GM23338 (cell line): Measurements from ENCODE around the gene OFD1. TPM values are rescaled to one million over a fixed set of nuclear protein-coding genes. Genes with fewer than 3 reads are reported as not detected.
A peak's percentile ranks its signal among the peaks of the same experiment; 100 is the strongest.

ENCODE experiments used
- ATAC-seq: fragments of 200-7000 bp; cut with Tn5 transposase; 3 replicates; pipeline ENCODE4 v1.9.1; 2020
- DNase-seq: peaks from one replicate; pipeline ENCODE4 v3.0.0-alpha.2; 2015; ENCODE audit warnings: low spot score
- H2AFZ ChIP-seq: fragments of 200-600 bp; sonication (generic); 2 replicates; pipeline ENCODE4 v1.8.0; 2016; ENCODE audit warnings: antibody characterized with exemption, mild to moderate bottlenecking, moderate library complexity
- H3F3A ChIP-seq: fragments of 200-600 bp; sonication (generic); replicated peaks from 2 replicates; pipeline ENCODE4 v1.8.0; 2017; ENCODE audit warnings: antibody characterized with exemption, mixed run types, low read depth
- H3K27ac ChIP-seq: fragments of 200-600 bp; sonication (generic); 2 replicates; pipeline ENCODE4 v1.6.1; 2016; ENCODE audit warnings: low read depth
- H3K27me3 ChIP-seq: fragments of 200-600 bp; sonication (generic); 2 replicates; pipeline ENCODE4 v1.8.0; 2016; ENCODE audit warnings: mild to moderate bottlenecking, mixed run types, moderate library complexity; ENCODE audit not compliant: insufficient read depth
- H3K36me3 ChIP-seq: fragments of 200-600 bp; sonication (generic); 2 replicates; pipeline ENCODE4 v1.8.0; 2016; ENCODE audit warnings: mild to moderate bottlenecking; ENCODE audit not compliant: insufficient read depth
- H3K4me1 ChIP-seq: fragments of 200-600 bp; sonication (generic); 2 replicates; pipeline ENCODE4 v1.8.0; 2016; ENCODE audit warnings: mild to moderate bottlenecking, moderate library complexity; ENCODE audit not compliant: insufficient read depth
- H3K4me2 ChIP-seq: fragments of 200-600 bp; sonication (generic); 2 replicates; pipeline ENCODE4 v1.7.1; 2017; ENCODE audit warnings: mixed run types
- H3K4me3 ChIP-seq: fragments of 200-600 bp; sonication (generic); 2 replicates; pipeline ENCODE4 v1.6.1; 2016; ENCODE audit warnings: mixed run types
- H3K79me2 ChIP-seq: fragments of 200-600 bp; sonication (generic); replicated peaks from 2 replicates; pipeline ENCODE4 v1.8.0; 2017; ENCODE audit warnings: mild to moderate bottlenecking; ENCODE audit not compliant: insufficient read depth
- H3K9me2 ChIP-seq: fragments of 200-600 bp; sonication (generic); 2 replicates; pipeline ENCODE4 v1.8.0; 2017; ENCODE audit not compliant: insufficient read depth
- H4K20me1 ChIP-seq: fragments of 200-600 bp; sonication (generic); replicated peaks from 2 replicates; pipeline ENCODE4 v1.8.0; 2017; ENCODE audit warnings: mild to moderate bottlenecking; ENCODE audit not compliant: insufficient read depth
- H3K27ac Mint-ChIP-seq: 2 replicates; pipeline ENCODE4 v1.8.0; 2020; ENCODE audit warnings: inconsistent platforms, mild to moderate bottlenecking, moderate library complexity, mixed read lengths
- H3K27me3 Mint-ChIP-seq: 3 replicates; pipeline ENCODE4 v1.8.0; 2022; ENCODE audit warnings: low read depth, mild to moderate bottlenecking, moderate library complexity, mixed read lengths, inconsistent platforms; ENCODE audit not compliant: insufficient read depth, poor library complexity
- H3K36me3 Mint-ChIP-seq: 3 replicates; pipeline ENCODE4 v1.8.0; 2021; ENCODE audit warnings: low read depth, mild to moderate bottlenecking, inconsistent platforms, moderate library complexity, mixed read lengths
- H3K4me1 Mint-ChIP-seq: 3 replicates; pipeline ENCODE4 v1.8.0; 2020; ENCODE audit warnings: mild to moderate bottlenecking, inconsistent platforms, mixed read lengths
- H3K4me3 Mint-ChIP-seq: 3 replicates; pipeline ENCODE4 v1.8.0; 2021; ENCODE audit warnings: moderate library complexity, mild to moderate bottlenecking, inconsistent platforms, mixed read lengths
- H3K9me3 Mint-ChIP-seq: 3 replicates; pipeline ENCODE4 v1.8.0; 2020; ENCODE audit warnings: moderate library complexity, mild to moderate bottlenecking, inconsistent platforms, mixed read lengths
- CTCF ChIP-seq, 2 experiments: fragments of 200-600 bp in 1 of 2; sonication (generic) in 1 of 2; conservative IDR thresholded peaks; 2 replicates each; pipeline versions ENCODE4 v1.5.1 to v1.6.1; 2016 to 2017; ENCODE audit warnings: antibody characterized with exemption in 2 of 2, low read depth in 2 of 2, mild to moderate bottlenecking in 2 of 2, moderate library complexity in 1 of 2
- ETS1 ChIP-seq: IDR thresholded peaks from 2 replicates; pipeline ENCODE4 v1.6.1; 2016; ENCODE audit warnings: antibody characterized with exemption
- EZH2 ChIP-seq: fragments of 200-600 bp; sonication (generic); IDR thresholded peaks from one replicate; pipeline ENCODE4 v1.8.0; 2017; ENCODE audit warnings: antibody characterized with exemption, mild to moderate bottlenecking, low read depth; ENCODE audit not compliant: unreplicated experiment
- EZH2phosphoT487 ChIP-seq: fragments of 200-600 bp; sonication (generic); IDR thresholded peaks from one replicate; pipeline ENCODE4 v1.8.1; 2018; ENCODE audit warnings: antibody characterized with exemption; ENCODE audit not compliant: unreplicated experiment
- JUNB ChIP-seq: IDR thresholded peaks from one replicate; pipeline ENCODE4 v1.6.1; 2016; ENCODE audit warnings: antibody characterized with exemption; ENCODE audit not compliant: unreplicated experiment
- NANOG ChIP-seq: IDR thresholded peaks from 2 replicates; pipeline ENCODE4 v1.6.1; 2016; ENCODE audit warnings: antibody characterized with exemption, borderline replicate concordance
- REST ChIP-seq: IDR thresholded peaks from one replicate; pipeline ENCODE4 v1.6.1; 2018; ENCODE audit warnings: antibody characterized with exemption; ENCODE audit not compliant: unreplicated experiment
- STAT1 ChIP-seq: IDR thresholded peaks from one replicate; pipeline ENCODE4 v1.6.1; 2016; ENCODE audit warnings: antibody characterized with exemption; ENCODE audit not compliant: unreplicated experiment
- ZNF114 ChIP-seq: fragments of 250-450 bp; sonication (Bioruptor Pico); IDR thresholded peaks from 2 replicates; pipeline ENCODE4 v1.5.0; 2020; ENCODE audit warnings: mild to moderate bottlenecking, moderate library complexity
- ZNF331 ChIP-seq: fragments of 250-450 bp; sonication (Bioruptor Pico); IDR thresholded peaks from 2 replicates; pipeline ENCODE4 v1.5.0; 2020; ENCODE audit warnings: low read depth, mild to moderate bottlenecking, moderate library complexity
- polyA plus RNA-seq: library from polyadenylated mRNA; unstranded; fragments of >200 nt; fragmentation: Nextera tagmentation; extraction: Ambion mirVana; gene quantifications from 2 replicates; pipeline ENCODE4 v1.2.1, GENCODE V29; 2016
- total RNA-seq: library from RNA; depleted of rRNA; stranded (reverse); fragments of >200 nt; shearing (Covaris generic); gene quantifications from 2 replicates; pipeline ENCODE4 v1.2.3, GENCODE V29; 2014

Gene OFD1
- total and polyA plus RNA-seq, 2 experiments from 2014 or later = 21.2 to 55.0 TPM

- H3K4me3 ChIP-seq = no peak overlapping the region
- no peak overlapping the region for H3K27ac ChIP-seq
- H3K9me2 ChIP-seq = no peaks in the 10 kb centered on the region
- no peaks in the 10 kb centered on the region for H4K20me1 ChIP-seq
- ATAC-seq = no peak
- Mint-ChIP-seq H3K9me3 (no peaks in the 10 kb centered on the region), H3K4me3 (no peak overlapping the region), H3K4me1 (peaks cover 29% of the 10 kb centered on the region), H3K27ac (no peak overlapping the region; the same call in 1 of the 2 replicates), H3K36me3 (peaks cover 10% of the 10 kb centered on the region; the same call in 2 of the 3 replicates), H3K27me3 (peaks cover 5% of the 10 kb centered on the region)
- H3K36me3 ChIP-seq = no peaks in the 10 kb centered on the region
- no peak overlapping the region for H2AFZ ChIP-seq
- H3K4me1 ChIP-seq = 0 out of 2 replicates have a peak, but pooled peaks cover 6% of the 10 kb centered on the region
- H3F3A ChIP-seq = no peaks in the 10 kb centered on the region
- H3K79me2 ChIP-seq = peaks cover 9% of the 10 kb centered on the region; the same call in 1 of the 2 replicates
- no peaks in the 10 kb centered on the region for H3K27me3 ChIP-seq
- 0 out of 2 replicates have a peak overlapping the region, but pooled peaks have one; percentile 20 for H3K4me2 ChIP-seq
- no peak for TF ChIP-seq REST
- no peak for TF ChIP-seq EZH2
- TF ChIP-seq JUNB = no peak
- no peak for TF ChIP-seq ZNF114
- TF ChIP-seq NANOG = no peak
- no peak for TF ChIP-seq ETS1
- TF ChIP-seq ZNF331 (CRISPR knock-in tag) = no peak
- TF ChIP-seq CTCF (conservative IDR thresholded peaks at IDR 0.05; ENCODE audit: low read depth in 2 of 2) = no peak
- no peak for DNase-seq
These were observed 59.3 kb downstream of the OFD1 start for GRCh38 chrX:13793897-13794296.

- H3K4me1 ChIP-seq = 0 out of 2 replicates have a peak, but pooled peaks cover 6% of the 10 kb centered on the region
- Mint-ChIP-seq H3K9me3 (no peaks in the 10 kb centered on the region), H3K36me3 (peaks cover 10% of the 10 kb centered on the region; the same call in 2 of the 3 replicates), H3K27ac (no peak overlapping the region), H3K4me3 (no peak overlapping the region), H3K4me1 (peaks cover 29% of the 10 kb centered on the region), H3K27me3 (peaks cover 5% of the 10 kb centered on the region)
- H3K4me2 ChIP-seq = 0 out of 2 replicates have a peak overlapping the region, but pooled peaks have one; percentile 20
- H3K36me3 ChIP-seq = no peaks in the 10 kb centered on the region
- DNase-seq = no peak
- H4K20me1 ChIP-seq = no peaks in the 10 kb centered on the region
- no peak for ATAC-seq
- H3K79me2 ChIP-seq = peaks cover 9% of the 10 kb centered on the region; the same call in 1 of the 2 replicates
- no peak overlapping the region for H2AFZ ChIP-seq
- H3F3A ChIP-seq = no peaks in the 10 kb centered on the region
- H3K4me3 ChIP-seq = no peak overlapping the region
- no peaks in the 10 kb centered on the region for H3K27me3 ChIP-seq
- no peaks in the 10 kb centered on the region for H3K9me2 ChIP-seq
- no peak overlapping the region for H3K27ac ChIP-seq
- no peak for TF ChIP-seq ZNF331 (CRISPR knock-in tag)
- no peak for TF ChIP-seq EZH2phosphoT487
- no peak for TF ChIP-seq CTCF (conservative IDR thresholded peaks at IDR 0.05; ENCODE audit: low read depth in 2 of 2)
- no peak for TF ChIP-seq EZH2
- no peak for TF ChIP-seq STAT1
- TF ChIP-seq JUNB = no peak
These were observed 59.9 kb downstream of the OFD1 start for GRCh38 chrX:13794417-13794816.
